Smooth muscle cell (in vitro differentiated cells): Measurements from ENCODE around the gene DUSP3. TPM values are rescaled to one million over a fixed set of nuclear protein-coding genes. Genes with fewer than 3 reads are reported as not detected.

Experiments used
- DNase-seq: peaks from one replicate; lab custom pipeline; 2025; ENCODE audit not compliant: unreplicated experiment; lab: John Stamatoyannopoulos, UW
- H2AFZ ChIP-seq: fragments of 200-600 bp; sonication (generic); 2 replicates; pipeline ENCODE4 v1.6.0; 2016; ENCODE audit warnings: antibody characterized with exemption, low read depth, mild to moderate bottlenecking
- H3F3A ChIP-seq: fragments of 200-600 bp; sonication (generic); 2 replicates; pipeline ENCODE4 v1.6.0; 2017; ENCODE audit warnings: antibody characterized with exemption, low read depth
- H3K27ac ChIP-seq: fragments of 200-600 bp; sonication (generic); 2 replicates; pipeline ENCODE4 v1.5.1; 2016; ENCODE audit warnings: low read depth, mild to moderate bottlenecking
- H3K27me3 ChIP-seq: fragments of 200-600 bp; sonication (generic); 2 replicates; pipeline ENCODE4 v1.6.1; 2016; ENCODE audit warnings: low read depth, mild to moderate bottlenecking
- H3K36me3 ChIP-seq: fragments of 200-600 bp; sonication (generic); 2 replicates; pipeline ENCODE4 v1.5.1; 2016; ENCODE audit warnings: low read depth
- H3K4me1 ChIP-seq: fragments of 200-600 bp; sonication (generic); 2 replicates; pipeline ENCODE4 v1.5.1; 2016; ENCODE audit warnings: low read depth
- H3K4me2 ChIP-seq: fragments of 200-600 bp; sonication (generic); 2 replicates; pipeline ENCODE4 v1.6.0; 2016; ENCODE audit warnings: mild to moderate bottlenecking
- H3K4me3 ChIP-seq: fragments of 200-600 bp; sonication (generic); 2 replicates; pipeline ENCODE4 v1.5.1; 2016; ENCODE audit warnings: mild to moderate bottlenecking
- H3K79me2 ChIP-seq: fragments of 200-600 bp; sonication (generic); 2 replicates; pipeline ENCODE4 v1.6.0; 2016; ENCODE audit warnings: low read depth, mild to moderate bottlenecking
- H3K9ac ChIP-seq: fragments of 200-600 bp; sonication (generic); 2 replicates; pipeline ENCODE4 v1.6.0; 2016; ENCODE audit warnings: low read depth
- H3K9me3 ChIP-seq: fragments of 200-600 bp; sonication (generic); replicated peaks from 2 replicates; pipeline ENCODE4 v1.5.1; 2016; ENCODE audit warnings: low read depth
- H4K20me1 ChIP-seq: fragments of 200-600 bp; sonication (generic); 2 replicates; pipeline ENCODE4 v1.6.0; 2016; ENCODE audit warnings: low read depth
- WGBS: methylation state at CpG from one replicate; pipeline ENCODE4 v1.1.7; 2016; ENCODE audit warnings: low lambda C conversion rate; 5-methylcytosine and 5-hydroxymethylcytosine counted together
- polyA plus RNA-seq: library from polyadenylated mRNA; unstranded; fragments of >200 nt; fragmentation: Nextera tagmentation; extraction: Ambion mirVana; gene quantifications from 2 replicates; pipeline ENCODE4 v1.2.1, GENCODE V29; 2016
- total RNA-seq: library from RNA; depleted of rRNA; stranded (reverse); fragments of >200 nt; gene quantifications from 2 replicates; pipeline ENCODE4 v1.2.3, GENCODE V29; 2014
- TF ChIP-seq, protein P1 (sequence below): fragments of 200-600 bp; sonication (generic); IDR thresholded peaks from 2 replicates; pipeline ENCODE4 v1.5.1; 2017; ENCODE audit warnings: borderline replicate concordance, mild to moderate bottlenecking, antibody characterized with exemption; ENCODE audit not compliant: insufficient read depth, poor library complexity, severe bottlenecking

Gene DUSP3
- total RNA-seq (33.2 and 34.4 TPM in 2 replicates), polyA plus RNA-seq (25.6 and 35.9 TPM in 2 replicates)

GRCh38 chr17:43778337-43779144, at the start of gene DUSP3:
TSS of gene DUSP3 (minus strand) at chr17:43778977. CDS start at chr17:43778924, 53 bp downstream.
- DNase-seq, result peak; percentile 74
- Histone ChIP-seq H3K4me2 (peak within 1 kb of the TSS; percentile 97), H3K79me2 (peaks cover 26% of the 10 kb centered on the region), H3K9me3 (no peaks in the 10 kb centered on the region), H3K27me3 (no peaks in the 10 kb centered on the region), H3K9ac (peak within 1 kb of the TSS; percentile 100), H3F3A (peaks cover 3% of the 10 kb centered on the region), H2AFZ (peak within 1 kb of the TSS; percentile 41), H3K27ac (peak within 1 kb of the TSS; percentile 99), H3K4me1 (peaks cover 14% of the 10 kb centered on the region), H3K36me3 (no peaks in the 10 kb centered on the region), H4K20me1 (peaks cover 8% of the 10 kb centered on the region), H3K4me3 (peak within 1 kb of the TSS; percentile 85)
- under 1% methylated on average over 56 of the region's 100 CpGs for WGBS
- TF ChIP-seq, protein P1, sequence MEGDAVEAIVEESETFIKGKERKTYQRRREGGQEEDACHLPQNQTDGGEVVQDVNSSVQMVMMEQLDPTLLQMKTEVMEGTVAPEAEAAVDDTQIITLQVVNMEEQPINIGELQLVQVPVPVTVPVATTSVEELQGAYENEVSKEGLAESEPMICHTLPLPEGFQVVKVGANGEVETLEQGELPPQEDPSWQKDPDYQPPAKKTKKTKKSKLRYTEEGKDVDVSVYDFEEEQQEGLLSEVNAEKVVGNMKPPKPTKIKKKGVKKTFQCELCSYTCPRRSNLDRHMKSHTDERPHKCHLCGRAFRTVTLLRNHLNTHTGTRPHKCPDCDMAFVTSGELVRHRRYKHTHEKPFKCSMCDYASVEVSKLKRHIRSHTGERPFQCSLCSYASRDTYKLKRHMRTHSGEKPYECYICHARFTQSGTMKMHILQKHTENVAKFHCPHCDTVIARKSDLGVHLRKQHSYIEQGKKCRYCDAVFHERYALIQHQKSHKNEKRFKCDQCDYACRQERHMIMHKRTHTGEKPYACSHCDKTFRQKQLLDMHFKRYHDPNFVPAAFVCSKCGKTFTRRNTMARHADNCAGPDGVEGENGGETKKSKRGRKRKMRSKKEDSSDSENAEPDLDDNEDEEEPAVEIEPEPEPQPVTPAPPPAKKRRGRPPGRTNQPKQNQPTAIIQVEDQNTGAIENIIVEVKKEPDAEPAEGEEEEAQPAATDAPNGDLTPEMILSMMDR, result no peak

GRCh38 chr17:43827596-43827995, 48.8 kb upstream of the DUSP3 start:
- Histone ChIP-seq H3K9ac (no peak overlapping the region), H3F3A (no peaks in the 10 kb centered on the region), H3K4me1 (peaks cover 6% of the 10 kb centered on the region), H3K4me2 (no peak overlapping the region), H3K4me3 (no peak overlapping the region), H3K9me3 (no peaks in the 10 kb centered on the region), H4K20me1 (peaks cover 7% of the 10 kb centered on the region), H2AFZ (no peak overlapping the region), H3K36me3 (no peaks in the 10 kb centered on the region), H3K27me3 (no peaks in the 10 kb centered on the region), H3K27ac (no peak overlapping the region), H3K79me2 (no peaks in the 10 kb centered on the region)
- over 99% methylated on average over 9 of the region's 9 CpGs for WGBS
- TF ChIP-seq, protein P1, result no peak
- no peak for DNase-seq

GRCh38 chr17:43826206-43826605, 47.4 kb upstream of the DUSP3 start:
- no peaks in the 10 kb centered on the region for H3K79me2 ChIP-seq
- H3K9ac ChIP-seq, result no peak overlapping the region
- H3F3A ChIP-seq, result no peaks in the 10 kb centered on the region
- 97% methylated on average over 7 of the region's 7 CpGs for WGBS
- H3K27ac ChIP-seq, result no peak overlapping the region
- H3K4me2 ChIP-seq, result no peak overlapping the region
- TF ChIP-seq, protein P1, result no peak
- no peaks in the 10 kb centered on the region for H3K27me3 ChIP-seq
- H3K9me3 ChIP-seq, result no peaks in the 10 kb centered on the region
- H4K20me1 ChIP-seq, result no peaks in the 10 kb centered on the region
- H3K4me1 ChIP-seq, result no peaks in the 10 kb centered on the region
- no peak for DNase-seq
- no peak overlapping the region for H2AFZ ChIP-seq
- no peaks in the 10 kb centered on the region for H3K36me3 ChIP-seq
- no peak overlapping the region for H3K4me3 ChIP-seq
